BJ (cell line): Measurements from ENCODE around the gene GPBAR1. TPM values are rescaled to one million over a fixed set of nuclear protein-coding genes. Genes with fewer than 3 reads are reported as not detected.

ENCODE experiments used
- CTCF ChIA-PET: fragments of 350-600 bp; formaldehyde crosslinking; extraction: SDS; loops from one replicate; lab custom pipeline; 2021; ENCODE audit warnings: antibody characterized with exemption, inconsistent platforms; lab: Yijun Ruan, JAX
- POLR2A ChIA-PET: fragments of 300-600 bp; sonication (Branson Sonifier 250); formaldehyde crosslinking; extraction: SDS; loops from one replicate; lab custom pipeline; 2021; ENCODE audit warnings: antibody characterized with exemption; lab: Charles Lee
- DNase-seq: peaks from one replicate; pipeline ENCODE4 v3.0.0-alpha.2; 2011; ENCODE audit warnings: low read depth
- H3K27me3 ChIP-seq: 2 replicates; pipeline ENCODE4 v1.6.0; 2011; ENCODE audit warnings: low read length; ENCODE audit not compliant: control insufficient read depth, insufficient read depth
- H3K36me3 ChIP-seq: 2 replicates; pipeline ENCODE4 v1.5.1; 2011; ENCODE audit warnings: low read length; ENCODE audit not compliant: control insufficient read depth, insufficient read depth
- H3K4me3 ChIP-seq: 2 replicates; pipeline ENCODE4 v1.5.1; 2011; ENCODE audit warnings: low read depth, mild to moderate bottlenecking, control low read depth, low read length
- CTCF ChIP-seq: IDR thresholded peaks from 2 replicates; pipeline ENCODE4 v1.5.1; 2011; ENCODE audit warnings: low read depth, mild to moderate bottlenecking, control low read depth, inconsistent platforms, low read length, moderate library complexity; ENCODE audit not compliant: insufficient read depth
- polyA plus RNA-seq: library from polyadenylated mRNA; depleted of rRNA; stranded (reverse); fragments of >200 nt; gene quantifications from 2 replicates; pipeline ENCODE4 v1.2.3, GENCODE V29; 2011

GPBAR1 gene
- polyA plus RNA-seq, 1 experiment: not detected

- POLR2A ChIA-PET: no interaction called here
- H3K27me3 ChIP-seq: no peaks in the 10 kb centered on the region
- DNase-seq: no peak
- peaks cover 33% of the 10 kb centered on the region for H3K36me3 ChIP-seq
- no peak overlapping the region for H3K4me3 ChIP-seq
- CTCF ChIA-PET: no interaction called here
- no peak for TF ChIP-seq CTCF
Observed at GRCh38 chr2:218265626-218266025, 4.8 kb downstream of the GPBAR1 start.

GRCh38 chr2:218266316-218266979, 5.6 kb downstream of the GPBAR1 start:
- no peak for TF ChIP-seq CTCF
- peaks cover 33% of the 10 kb centered on the region for H3K36me3 ChIP-seq
- ChIA-PET CTCF (interaction anchor here (0.8 to 1.0 kb wide), 2 partner anchors 9 to 544 kb away, joined by 3 read pairs; no protein-coding TSS in a partner anchor), POLR2A (no interaction called here)
- DNase-seq: no peak
- H3K4me3 ChIP-seq: no peak overlapping the region
- no peaks in the 10 kb centered on the region for H3K27me3 ChIP-seq

GRCh38 chr2:218267259-218267658, 6.4 kb downstream of the GPBAR1 start:
- H3K4me3 ChIP-seq: no peak overlapping the region
- no peaks in the 10 kb centered on the region for H3K27me3 ChIP-seq
- peaks cover 33% of the 10 kb centered on the region for H3K36me3 ChIP-seq
- DNase-seq: no peak
- POLR2A ChIA-PET: no interaction called here
- TF ChIP-seq CTCF: no peak
- CTCF ChIA-PET: interaction anchor here (1.0 to 1.6 kb wide), 2 partner anchors 8 to 543 kb away, joined by 3 read pairs; no protein-coding TSS in a partner anchor

GRCh38 chr2:218269900-218270720, 9.3 kb downstream of the GPBAR1 start, which contains the start of the genes AAMP and PNKD:
Gene AAMP, minus strand, starts transcription at chr2:218270137. Its CDS starts 51 bp downstream, at chr2:218270086.
Gene PNKD, plus strand, starts transcription at chr2:218270519. Its CDS starts 17 bp downstream, at chr2:218270536.
- Histone ChIP-seq H3K27me3 (no peaks in the 10 kb centered on the region), H3K36me3 (peaks cover 30% of the 10 kb centered on the region), H3K4me3 (peak within 1 kb of the TSS; percentile 83)
- POLR2A ChIA-PET: interaction anchor here (0.6 to 1.0 kb wide), 4 partner anchors 11 to 97 kb away, joined by 3 to 8 read pairs (median 5); no protein-coding TSS in a partner anchor
- no peak for TF ChIP-seq CTCF
- peak; percentile 97 for DNase-seq
- CTCF ChIA-PET: interaction anchor here (0.6 to 8.1 kb wide), 6 partner anchors 10 to 24 kb away, joined by 3 to 87 read pairs (median 4); no protein-coding TSS in a partner anchor
